ENCODE results near the gene ZBTB9. TPM values are rescaled to one million over a fixed set of nuclear protein-coding genes. Genes with fewer than 3 reads are reported as not detected.

ZBTB9 gene
- total RNA-seq, 1 donor from 2014 or later: 17.0 TPM

DNA sequence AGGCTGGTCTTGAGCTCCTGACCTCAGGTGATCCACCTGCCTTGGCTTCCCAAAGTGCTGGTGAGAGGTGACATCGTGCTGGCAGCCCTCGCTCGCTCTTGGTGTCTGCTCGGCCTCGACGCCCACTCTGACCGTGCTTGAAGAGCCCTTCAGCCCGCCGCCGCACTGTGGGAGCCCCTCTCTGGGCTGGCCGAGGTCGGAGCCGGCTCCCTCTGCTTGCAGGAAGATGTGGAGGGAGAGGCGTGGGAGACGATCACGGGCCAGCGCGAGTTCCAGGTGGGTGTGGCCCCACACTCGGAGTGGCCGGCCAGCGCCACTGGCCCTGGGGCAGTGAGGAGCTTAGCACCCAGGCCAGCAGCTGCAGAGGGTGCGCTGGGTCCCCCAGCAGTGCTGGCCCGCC lies 48.1 kb downstream of the ZBTB9 start:
- Mint-ChIP-seq H3K4me1 (ENCODE audit: low read depth) (no peaks in the 10 kb centered on the region), H3K4me3 (no peak overlapping the region), H3K36me3 (ENCODE audit: low read depth) (no peaks in the 10 kb centered on the region), H3K27ac (no peak overlapping the region), H3K9me3 (no peaks in the 10 kb centered on the region), H3K27me3 (ENCODE audit: insufficient read depth) (peaks cover 5% of the 10 kb centered on the region)
- DNase-seq (ENCODE audit: low spot score): no peak
- intact Hi-C loops (cut with micrococcal nuclease): no loop called here

GRCh38 chr6:33504486-33504885 lies 50.1 kb downstream of the ZBTB9 start:
- Mint-ChIP-seq H3K4me1 (ENCODE audit: low read depth) (peaks cover 6% of the 10 kb centered on the region), H3K36me3 (ENCODE audit: low read depth) (no peaks in the 10 kb centered on the region), H3K27ac (no peak overlapping the region), H3K27me3 (ENCODE audit: insufficient read depth) (peaks cover 5% of the 10 kb centered on the region), H3K9me3 (no peaks in the 10 kb centered on the region), H3K4me3 (no peak overlapping the region)
- no peak for DNase-seq (ENCODE audit: low spot score)
- intact Hi-C loops (cut with micrococcal nuclease): no loop called here

GRCh38 chr6:33505548-33506370 lies 51.4 kb downstream of the ZBTB9 start:
- Mint-ChIP-seq H3K9me3 (no peaks in the 10 kb centered on the region), H3K27ac (no peak overlapping the region), H3K4me3 (no peak overlapping the region), H3K4me1 (ENCODE audit: low read depth) (peaks cover 6% of the 10 kb centered on the region), H3K36me3 (ENCODE audit: low read depth) (no peaks in the 10 kb centered on the region), H3K27me3 (ENCODE audit: insufficient read depth) (peaks cover 5% of the 10 kb centered on the region)
- intact Hi-C loops (cut with micrococcal nuclease): no loop called here
- no peak for DNase-seq (ENCODE audit: low spot score)

Other genes starting within 250 kb of the ZBTB9 start
- 14.8 and 15.2 TPM in 2 replicates for gene HSD17B8, start 249.9 kb upstream of the ZBTB9 start, total RNA-seq
- 50.7 and 53.4 TPM in 2 replicates for gene RING1, start 246.1 kb upstream of the ZBTB9 start, total RNA-seq
- 59.8 and 63.5 TPM in 2 replicates for gene VPS52, start 182.7 kb upstream of the ZBTB9 start, total RNA-seq
- 2,930 and 2,946 TPM in 2 replicates for gene RPS18, start 182.5 kb upstream of the ZBTB9 start, total RNA-seq
- gene B3GALT4, start 177.5 kb upstream of the ZBTB9 start, total RNA-seq: 4.4 and 5.6 TPM in 2 replicates
- gene WDR46, start 165.3 kb upstream of the ZBTB9 start, total RNA-seq: 113 and 123 TPM in 2 replicates
- 122 and 126 TPM in 2 replicates for gene PFDN6, start 165.0 kb upstream of the ZBTB9 start, total RNA-seq
- 27.6 and 28.0 TPM in 2 replicates for gene RGL2, start 155.6 kb upstream of the ZBTB9 start, total RNA-seq
- gene TAPBP, start 140.5 kb upstream of the ZBTB9 start, total RNA-seq: 264 and 265 TPM in 2 replicates
- gene ZBTB22, start 136.8 kb upstream of the ZBTB9 start, total RNA-seq: 12.5 and 14.7 TPM in 2 replicates
- gene DAXX, start 131.6 kb upstream of the ZBTB9 start, total RNA-seq: 66.3 and 69.3 TPM in 2 replicates
- 54.7 and 59.6 TPM in 2 replicates for gene KIFC1, start 62.8 kb upstream of the ZBTB9 start, total RNA-seq
- 28.7 and 38.8 TPM in 2 replicates for gene PHF1, start 43.6 kb upstream of the ZBTB9 start, total RNA-seq
- gene CUTA, start 36.5 kb upstream of the ZBTB9 start, total RNA-seq: 131 and 137 TPM in 2 replicates
- gene SYNGAP1, start 34.5 kb upstream of the ZBTB9 start, total RNA-seq: 37.1 and 56.6 TPM in 2 replicates
- 67.0 and 67.9 TPM in 2 replicates for gene BAK1, start 125.7 kb downstream of the ZBTB9 start, total RNA-seq
- gene ITPR3, start 166.7 kb downstream of the ZBTB9 start, total RNA-seq: 42.7 and 42.9 TPM in 2 replicates